ENCODE data around the gene AGTRAP. TPM values are rescaled to one million over a fixed set of nuclear protein-coding genes. Genes with fewer than 3 reads are reported as not detected.

The AGTRAP gene
- total and polyA plus RNA-seq, 2 donors (not counting 3 experiments of a cell fraction or from before 2014, with no cell fraction given) = 41.6 to 101 TPM

DNA sequence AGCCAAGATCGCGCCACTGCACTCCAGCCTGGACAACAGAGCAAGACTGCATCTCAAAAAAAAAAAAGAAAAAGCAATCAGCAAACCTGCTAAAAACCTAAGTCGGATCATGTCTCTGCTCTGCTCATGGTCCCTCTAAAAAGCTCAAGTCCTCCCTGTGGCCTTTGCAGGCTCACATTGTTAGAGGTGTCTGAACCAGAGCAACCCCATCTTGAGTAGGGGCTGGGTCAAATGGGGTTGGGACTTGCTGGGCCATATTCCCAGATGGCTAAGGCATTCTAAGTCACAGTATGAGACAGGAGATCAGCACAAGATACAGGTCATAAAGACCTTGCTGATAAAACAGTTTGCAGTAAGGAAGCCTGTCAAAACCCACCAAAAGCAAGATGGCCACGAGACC is 47.4 kb upstream of the AGTRAP start:
- CTCF ChIA-PET = no interaction called here

More for the DNA sequence above, 47.4 kb upstream of the AGTRAP start:
- BruUV-seq (replicated peaks) = no TSS peak
- intact Hi-C loops (cut with micrococcal nuclease) = no loop called here
- Histone ChIP-seq H3K27me3 (ENCODE audit: control insufficient read depth in 2 of 2, insufficient read depth in 2 of 2, low read length in 2 of 2) (peaks cover 31 to 33% of the 10 kb centered on the region in 2 experiments), H3K9me1 (replicated peaks; ENCODE audit: control insufficient read depth, extremely low read depth, insufficient read depth, low read length) (no peaks in the 10 kb centered on the region), H3K4me1 (ENCODE audit: control insufficient read depth, extremely low read depth, insufficient read depth, low read length) (peaks cover 14% of the 10 kb centered on the region), H3K27ac (ENCODE audit: insufficient read depth, low read depth, low read length) (no peak overlapping the region), H4K20me1 (replicated peaks; ENCODE audit: control insufficient read depth, extremely low read depth, insufficient read depth, low read length) (no peaks in the 10 kb centered on the region), H3K4me2 (ENCODE audit: insufficient read depth, low read length) (no peak overlapping the region), H3K4me3 (replicated peaks in 1 of 3; ENCODE audit: insufficient read depth in 1 of 3, low read depth in 1 of 3, low read length in 3 of 3) (no peak overlapping the region), H3K36me3 (ENCODE audit: control insufficient read depth in 2 of 2, extremely low read depth in 1 of 2, insufficient read depth in 2 of 2, low read length in 2 of 2) (no peaks in the 10 kb centered on the region), H3K9me3 (replicated peaks; ENCODE audit: control insufficient read depth, insufficient read depth, low read length) (no peaks in the 10 kb centered on the region), H3K79me2 (ENCODE audit: control insufficient read depth, insufficient read depth, low read length) (no peaks in the 10 kb centered on the region), H2AFZ (ENCODE audit: low read depth, low read length) (no peak overlapping the region), H3K9ac (replicated peaks; ENCODE audit: extremely low read depth, insufficient read depth, low read length) (no peak overlapping the region)
- dilution Hi-C loops (cut with MboI; ENCODE audit: extremely low pct_ligation_motif_present, low sequenced_read_pairs) = no loop called here
- POLR2A ChIA-PET = no interaction called here
- no peak for DNase-seq (ENCODE audit: low read depth, low spot score)
- no peak for FAIRE-seq
- TF ChIP-seq FOS (IDR thresholded peaks at IDR 0.05; ENCODE audit: borderline replicate concordance, insufficient read depth, low read length) (no peak), EZH2 (IDR thresholded peaks at IDR 0.05; ENCODE audit: borderline replicate concordance, low read depth, low read length, severe bottlenecking) (no peak), POLR2A (IDR thresholded peaks at IDR 0.05; ENCODE audit: low read depth, low read length) (no peak), MYC (IDR thresholded peaks at IDR 0.05; ENCODE audit: low read depth, low read length) (no peak), JUN (IDR thresholded peaks at IDR 0.05; ENCODE audit: borderline replicate concordance, insufficient read depth, insufficient read length, low read depth) (no peak), GATA2 (IDR thresholded peaks at IDR 0.05; ENCODE audit: insufficient read depth, insufficient read length, low read depth, low read length) (no peak), CTCF (IDR thresholded peaks at IDR 0.05; ENCODE audit: extremely low read depth in 1 of 2, insufficient read depth in 1 of 2, low read depth in 1 of 2, low read length in 2 of 2) (no peak), POLR2AphosphoS5 (IDR thresholded peaks at IDR 0.05; ENCODE audit: insufficient read depth, low read depth, low read length) (no peak)
- TF ChIP-seq, protein P1, sequence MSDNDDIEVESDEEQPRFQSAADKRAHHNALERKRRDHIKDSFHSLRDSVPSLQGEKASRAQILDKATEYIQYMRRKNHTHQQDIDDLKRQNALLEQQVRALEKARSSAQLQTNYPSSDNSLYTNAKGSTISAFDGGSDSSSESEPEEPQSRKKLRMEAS (IDR thresholded peaks at IDR 0.05; ENCODE audit: insufficient read depth, insufficient read length) = no peak
